ENCODE data around the gene CHGA. TPM values are rescaled to one million over a fixed set of nuclear protein-coding genes. Genes with fewer than 3 reads are reported as not detected.

The CHGA gene
- polyA plus RNA-seq, 3 donors: not detected

DNA sequence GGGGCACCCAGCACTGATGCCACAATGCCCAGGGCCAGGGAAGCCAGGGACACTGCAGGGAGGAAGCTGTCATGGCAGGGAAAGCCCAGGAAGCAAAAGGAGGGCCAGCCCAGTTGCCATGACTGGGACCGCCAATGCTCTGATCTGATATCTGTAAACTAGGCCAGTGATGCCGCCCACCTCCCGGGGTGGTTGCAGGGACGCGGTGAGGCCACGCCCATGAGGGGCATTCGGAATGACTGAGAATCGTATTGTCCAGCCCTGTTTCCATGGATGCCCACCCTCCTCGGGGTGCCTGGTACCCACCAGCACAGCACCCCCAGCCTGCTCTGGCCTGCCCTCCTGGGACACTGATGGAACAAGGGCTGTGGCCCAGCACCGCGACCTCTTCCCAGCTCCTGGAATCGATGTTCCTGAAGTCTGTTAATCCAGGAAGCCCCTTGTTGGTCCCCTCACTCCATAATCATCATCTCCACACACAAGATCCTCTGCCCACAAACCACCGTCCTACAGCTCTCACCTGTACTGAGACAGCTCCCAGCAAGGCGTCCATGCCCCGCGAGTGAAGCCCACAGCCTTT, 48.7 kb downstream of the CHGA start:
- H2AFZ ChIP-seq (ENCODE audit: insufficient read depth, low read depth, low read length, poor library complexity, severe bottlenecking): no peak overlapping the region
- Mint-ChIP-seq H3K4me1 (peaks cover 4% of the 10 kb centered on the region), H3K9me3 (peaks cover 10 to 18% (median 13%) of the 10 kb centered on the region in 7 donors), H3K36me3 (peaks cover 38 to 73% of the 10 kb centered on the region in 2 donors), H3K4me3 (no peak overlapping the region), H3K27ac (peak overlapping the region in 4 of 7 donors; percentile 21 to 72 (median 62)), H3K27me3 (ENCODE audit: low read depth in 3 of 3) (peaks cover 0 to 2% (median 0%) of the 10 kb centered on the region in 3 donors)
- H3K9me3 ChIP-seq (replicated peaks in 1 of 2; ENCODE audit: control insufficient read depth in 1 of 2, insufficient read depth in 1 of 2, low read length in 2 of 2): peaks cover 12 to 21% of the 10 kb centered on the region in 2 donors
- H3K4me1 ChIP-seq (ENCODE audit: control insufficient read depth in 1 of 2, insufficient read depth in 2 of 2, low read length in 2 of 2): no peaks in the 10 kb centered on the region
- H3K27ac ChIP-seq (ENCODE audit: low read depth in 1 of 2, low read length in 2 of 2): no peak overlapping the region
- peaks cover 88% of the 10 kb centered on the region for H3K79me2 ChIP-seq (ENCODE audit: insufficient read depth, low read length)
- H3K4me2 ChIP-seq (replicated peaks; ENCODE audit: extremely low read depth, low read length, poor library complexity, severe bottlenecking): no peak overlapping the region
- H3K9ac ChIP-seq (ENCODE audit: insufficient read depth, low read length, poor library complexity, severe bottlenecking): no peak overlapping the region
- intact Hi-C loops (cut with micrococcal nuclease): loop anchor here in 1 of 2 donors (5.0 kb wide), 1 partner anchor 61 kb away; no protein-coding TSS in a partner anchor
- no peaks in the 10 kb centered on the region for H3K27me3 ChIP-seq (ENCODE audit: control insufficient read depth in 2 of 2, insufficient read depth in 2 of 2, low read length in 2 of 2)
- DNase-seq: no peak
- WGBS (ENCODE audit: insufficient coverage): 97% methylated on average over 14 of the region's 16 CpGs
- no peak for TF ChIP-seq CTCF (IDR thresholded peaks at IDR 0.05)
- H3K36me3 ChIP-seq (replicated peaks in 1 of 2; ENCODE audit: control insufficient read depth in 1 of 2, insufficient read depth in 2 of 2, low read length in 2 of 2): peaks cover 21 to 54% of the 10 kb centered on the region in 2 donors
- H3K4me3 ChIP-seq (replicated peaks in 1 of 3; ENCODE audit: low read depth in 2 of 3, low read length in 3 of 3): no peak overlapping the region
- H4K20me1 ChIP-seq (ENCODE audit: insufficient read depth, low read length): peaks cover 99% of the 10 kb centered on the region

- Mint-ChIP-seq H3K9me3 (peaks cover 17 to 31% (median 22%) of the 10 kb centered on the region in 7 donors), H3K36me3 (peaks cover 51 to 78% of the 10 kb centered on the region in 2 donors), H3K4me3 (no peak overlapping the region), H3K4me1 (peaks cover 10% of the 10 kb centered on the region), H3K27ac (peak overlapping the region in 1 of 7 donors; percentile 81), H3K27me3 (ENCODE audit: low read depth in 3 of 3) (peaks cover 0 to 2% (median 0%) of the 10 kb centered on the region in 3 donors)
- Histone ChIP-seq H3K79me2 (ENCODE audit: insufficient read depth, low read length) (peaks cover 80% of the 10 kb centered on the region), H4K20me1 (ENCODE audit: insufficient read depth, low read length) (peaks cover 90% of the 10 kb centered on the region), H3K9me3 (replicated peaks in 1 of 2; ENCODE audit: control insufficient read depth in 1 of 2, insufficient read depth in 1 of 2, low read length in 2 of 2) (peaks cover 29 to 31% of the 10 kb centered on the region in 2 donors), H3K9ac (ENCODE audit: insufficient read depth, low read length, poor library complexity, severe bottlenecking) (no peak overlapping the region), H3K4me3 (replicated peaks in 1 of 3; ENCODE audit: low read depth in 2 of 3, low read length in 3 of 3) (no peak overlapping the region), H3K36me3 (replicated peaks in 1 of 2; ENCODE audit: control insufficient read depth in 1 of 2, insufficient read depth in 2 of 2, low read length in 2 of 2) (peaks cover 30 to 71% of the 10 kb centered on the region in 2 donors), H3K27me3 (ENCODE audit: control insufficient read depth in 2 of 2, insufficient read depth in 2 of 2, low read length in 2 of 2) (no peaks in the 10 kb centered on the region), H2AFZ (ENCODE audit: insufficient read depth, low read depth, low read length, poor library complexity, severe bottlenecking) (no peak overlapping the region), H3K4me1 (ENCODE audit: control insufficient read depth in 1 of 2, insufficient read depth in 2 of 2, low read length in 2 of 2) (peaks cover under 1 to 1% of the 10 kb centered on the region in 2 donors), H3K27ac (ENCODE audit: low read depth in 1 of 2, low read length in 2 of 2) (no peak overlapping the region), H3K4me2 (replicated peaks; ENCODE audit: extremely low read depth, low read length, poor library complexity, severe bottlenecking) (no peak overlapping the region)
- peak; percentile 18 to 22 (median 20) for DNase-seq
- WGBS (ENCODE audit: insufficient coverage): 96% methylated on average over 7 of the region's 12 CpGs
- TF ChIP-seq CTCF (IDR thresholded peaks at IDR 0.05): peak; percentile 76
- intact Hi-C loops (cut with micrococcal nuclease): loop anchor here in 1 of 2 donors (5.0 kb wide), 1 partner anchor 59 kb away; no protein-coding TSS in a partner anchor
Observed at GRCh38 chr14:92973261-92973797, 50.4 kb downstream of the CHGA start.
